Measurements from ENCODE around the gene KREMEN1.

The KREMEN1 gene

DNA sequence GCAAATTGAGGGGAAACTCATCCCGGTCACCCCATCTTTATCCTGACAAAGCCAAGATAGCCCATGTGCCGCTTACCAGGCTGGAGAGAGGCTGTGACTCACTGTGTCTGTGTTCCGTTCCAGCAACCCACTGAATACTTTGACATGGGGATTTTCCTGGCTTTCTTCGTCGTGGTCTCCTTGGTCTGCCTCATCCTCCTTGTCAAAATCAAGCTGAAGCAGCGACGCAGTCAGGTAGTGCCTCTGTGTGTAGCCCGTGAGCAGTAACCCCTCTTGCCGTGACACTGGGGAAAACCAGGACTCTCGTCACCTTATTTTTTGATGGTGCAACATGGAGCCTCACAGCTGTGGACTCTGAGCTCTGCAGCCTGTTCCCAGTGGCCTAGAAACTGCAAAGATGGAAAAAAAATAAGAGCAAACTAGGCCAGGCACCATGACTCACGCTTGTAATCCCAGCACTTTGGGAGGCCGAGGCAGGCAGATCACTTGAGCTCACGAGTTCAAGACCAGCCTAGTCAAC is 28.1 kb upstream of the KREMEN1 start:
- TF ChIP-seq, protein P1, sequence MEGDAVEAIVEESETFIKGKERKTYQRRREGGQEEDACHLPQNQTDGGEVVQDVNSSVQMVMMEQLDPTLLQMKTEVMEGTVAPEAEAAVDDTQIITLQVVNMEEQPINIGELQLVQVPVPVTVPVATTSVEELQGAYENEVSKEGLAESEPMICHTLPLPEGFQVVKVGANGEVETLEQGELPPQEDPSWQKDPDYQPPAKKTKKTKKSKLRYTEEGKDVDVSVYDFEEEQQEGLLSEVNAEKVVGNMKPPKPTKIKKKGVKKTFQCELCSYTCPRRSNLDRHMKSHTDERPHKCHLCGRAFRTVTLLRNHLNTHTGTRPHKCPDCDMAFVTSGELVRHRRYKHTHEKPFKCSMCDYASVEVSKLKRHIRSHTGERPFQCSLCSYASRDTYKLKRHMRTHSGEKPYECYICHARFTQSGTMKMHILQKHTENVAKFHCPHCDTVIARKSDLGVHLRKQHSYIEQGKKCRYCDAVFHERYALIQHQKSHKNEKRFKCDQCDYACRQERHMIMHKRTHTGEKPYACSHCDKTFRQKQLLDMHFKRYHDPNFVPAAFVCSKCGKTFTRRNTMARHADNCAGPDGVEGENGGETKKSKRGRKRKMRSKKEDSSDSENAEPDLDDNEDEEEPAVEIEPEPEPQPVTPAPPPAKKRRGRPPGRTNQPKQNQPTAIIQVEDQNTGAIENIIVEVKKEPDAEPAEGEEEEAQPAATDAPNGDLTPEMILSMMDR (IDR thresholded peaks at IDR 0.05; ENCODE audit: low read depth, low read length) = no peak
- no peaks in the 10 kb centered on the region for H3K27me3 ChIP-seq
- no peaks in the 10 kb centered on the region for H3K9me3 ChIP-seq
- H3K4me3 ChIP-seq (ENCODE audit: low read depth, low read length) = no peak overlapping the region
- H3K36me3 ChIP-seq = peaks cover 20% of the 10 kb centered on the region
- DNase-seq = no peak
- H3K4me1 ChIP-seq = no peaks in the 10 kb centered on the region

DNA sequence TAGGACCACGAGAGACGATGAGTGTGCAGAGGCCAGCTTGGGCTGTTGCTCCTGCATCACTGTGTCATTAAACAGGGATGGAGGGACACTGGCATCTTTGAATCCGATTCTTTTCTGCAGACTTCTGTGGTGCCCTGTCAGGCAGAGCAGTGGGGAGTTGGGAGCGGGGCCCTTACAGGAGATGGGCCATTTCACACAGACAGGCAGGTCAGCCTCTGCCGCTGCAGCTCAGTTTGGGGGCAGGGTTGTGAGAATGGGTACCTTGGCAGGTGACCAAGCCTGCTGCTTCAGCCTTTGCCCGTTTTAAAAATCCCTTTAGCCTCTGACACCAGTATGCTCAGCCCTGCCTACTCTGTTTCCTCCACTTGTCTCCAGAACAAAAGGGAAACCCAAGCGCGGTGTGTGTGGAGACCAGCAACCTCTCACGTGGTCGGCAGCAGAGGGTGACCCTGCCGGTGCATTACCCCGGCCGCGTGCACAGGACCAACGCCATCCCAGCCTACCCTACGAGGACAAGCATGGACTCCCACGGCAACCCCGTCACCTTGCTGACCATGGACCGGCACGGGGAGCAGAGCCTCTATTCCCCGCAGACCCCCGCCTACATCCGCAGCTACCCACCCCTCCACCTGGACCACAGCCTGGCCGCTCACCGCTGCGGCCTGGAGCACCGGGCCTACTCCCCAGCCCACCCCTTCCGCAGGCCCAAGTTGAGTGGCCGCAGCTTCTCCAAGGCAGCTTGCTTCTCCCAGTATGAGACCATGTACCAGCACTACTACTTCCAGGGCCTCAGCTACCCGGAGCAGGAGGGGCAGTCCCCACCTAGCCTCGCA is 23.8 kb upstream of the KREMEN1 start:
- Histone ChIP-seq H3K9me3 (no peaks in the 10 kb centered on the region), H3K36me3 (peaks cover 24% of the 10 kb centered on the region), H3K27me3 (no peaks in the 10 kb centered on the region), H3K4me1 (no peaks in the 10 kb centered on the region), H3K4me3 (ENCODE audit: low read depth, low read length) (no peak overlapping the region)
- TF ChIP-seq, protein P1 (IDR thresholded peaks at IDR 0.05; ENCODE audit: low read depth, low read length) = no peak
- DNase-seq = no peak

DNA sequence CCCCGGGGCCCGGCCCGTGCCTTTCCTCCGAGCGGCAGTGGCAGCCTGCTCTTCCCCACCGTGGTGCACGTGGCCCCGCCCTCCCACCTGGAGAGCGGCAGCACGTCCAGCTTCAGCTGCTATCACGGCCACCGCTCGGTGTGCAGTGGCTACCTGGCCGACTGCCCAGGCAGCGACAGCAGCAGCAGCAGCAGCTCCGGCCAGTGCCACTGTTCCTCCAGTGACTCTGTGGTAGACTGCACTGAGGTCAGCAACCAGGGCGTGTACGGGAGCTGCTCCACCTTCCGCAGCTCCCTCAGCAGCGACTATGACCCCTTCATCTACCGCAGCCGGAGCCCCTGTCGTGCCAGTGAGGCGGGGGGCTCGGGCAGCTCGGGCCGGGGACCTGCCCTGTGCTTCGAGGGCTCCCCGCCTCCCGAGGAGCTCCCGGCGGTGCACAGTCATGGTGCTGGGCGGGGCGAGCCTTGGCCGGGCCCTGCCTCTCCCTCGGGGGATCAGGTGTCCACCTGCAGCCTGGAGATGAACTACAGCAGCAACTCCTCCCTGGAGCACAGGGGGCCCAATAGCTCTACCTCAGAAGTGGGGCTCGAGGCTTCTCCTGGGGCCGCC is 23.1 kb upstream of the KREMEN1 start:
- no peak overlapping the region for H3K4me3 ChIP-seq (ENCODE audit: low read depth, low read length)
- H3K27me3 ChIP-seq = no peaks in the 10 kb centered on the region
- no peaks in the 10 kb centered on the region for H3K4me1 ChIP-seq
- TF ChIP-seq, protein P1 (IDR thresholded peaks at IDR 0.05; ENCODE audit: low read depth, low read length) = no peak
- H3K36me3 ChIP-seq = peaks cover 20% of the 10 kb centered on the region
- no peaks in the 10 kb centered on the region for H3K9me3 ChIP-seq
- DNase-seq = no peak

DNA sequence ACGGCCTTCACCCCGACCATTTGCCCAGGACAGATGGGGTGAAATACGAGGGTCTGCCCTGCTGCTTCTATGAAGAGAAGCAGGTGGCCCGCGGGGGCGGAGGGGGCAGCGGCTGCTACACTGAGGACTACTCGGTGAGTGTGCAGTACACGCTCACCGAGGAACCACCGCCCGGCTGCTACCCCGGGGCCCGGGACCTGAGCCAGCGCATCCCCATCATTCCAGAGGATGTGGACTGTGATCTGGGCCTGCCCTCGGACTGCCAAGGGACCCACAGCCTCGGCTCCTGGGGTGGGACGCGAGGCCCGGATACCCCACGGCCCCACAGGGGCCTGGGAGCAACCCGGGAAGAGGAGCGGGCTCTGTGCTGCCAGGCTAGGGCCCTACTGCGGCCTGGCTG is 22.4 kb upstream of the KREMEN1 start:
- H3K36me3 ChIP-seq = peaks cover 19% of the 10 kb centered on the region

DNA sequence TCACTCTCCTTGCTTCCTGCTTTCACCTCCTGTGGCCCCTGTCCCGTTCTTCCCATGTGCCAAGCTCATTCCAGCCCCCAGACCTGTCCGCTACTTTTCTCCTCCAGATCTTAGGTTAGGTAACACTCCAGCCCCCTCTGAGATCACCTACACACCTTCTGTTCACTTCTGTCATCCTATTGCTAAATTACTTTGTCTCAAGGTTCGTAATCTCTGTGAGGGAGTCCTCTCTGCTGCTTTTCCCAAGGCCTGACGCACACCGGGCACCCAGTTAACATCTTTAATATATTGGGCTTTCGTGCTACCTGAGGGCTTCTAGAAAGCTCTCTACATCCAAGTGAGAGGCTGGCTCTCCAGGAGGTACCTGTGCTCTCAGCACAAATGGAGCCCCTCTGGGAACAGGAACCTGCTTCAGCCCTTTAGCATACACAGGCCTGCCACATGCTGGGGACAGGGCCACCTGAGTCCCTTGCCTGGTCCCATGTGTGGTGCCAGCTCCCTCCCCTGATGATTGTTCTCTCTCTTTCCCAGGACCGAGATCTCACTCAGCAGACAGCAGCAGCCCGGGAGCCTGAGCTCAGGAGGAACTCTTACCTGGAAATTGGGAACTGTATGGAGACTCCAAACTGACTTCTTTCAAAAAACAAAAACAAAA is 19.7 kb upstream of the KREMEN1 start:
- Histone ChIP-seq H3K4me3 (ENCODE audit: low read depth, low read length) (no peak overlapping the region), H3K9me3 (no peaks in the 10 kb centered on the region), H3K27me3 (no peaks in the 10 kb centered on the region), H3K4me1 (no peaks in the 10 kb centered on the region), H3K36me3 (peaks cover 16% of the 10 kb centered on the region)
- TF ChIP-seq, protein P1 (IDR thresholded peaks at IDR 0.05; ENCODE audit: low read depth, low read length) = no peak
- DNase-seq = no peak

More for the DNA sequence above, 22.4 kb upstream of the KREMEN1 start:
- H3K4me1 ChIP-seq = no peaks in the 10 kb centered on the region
- TF ChIP-seq, protein P1 (IDR thresholded peaks at IDR 0.05; ENCODE audit: low read depth, low read length) = no peak
- H3K4me3 ChIP-seq (ENCODE audit: low read depth, low read length) = no peak overlapping the region
- no peak for DNase-seq
- H3K27me3 ChIP-seq = no peaks in the 10 kb centered on the region
- H3K9me3 ChIP-seq = no peaks in the 10 kb centered on the region

Data from BE2C (cell line).